Panc1 (cell line): ENCODE results near the gene TBC1D21. TPM values are rescaled to one million over a fixed set of nuclear protein-coding genes. Genes with fewer than 3 reads are reported as not detected.

Experiments
- ATAC-seq: fragments of 200-7000 bp; cut with Tn5 transposase; 2 replicates; pipeline ENCODE4 v1.9.1; 2020; ENCODE audit warnings: mild to moderate bottlenecking, moderate library complexity
- BruUV-seq: library from RNA; stranded (reverse); fragments of 400-500 nt; replicated peaks from 2 replicates; lab custom pipeline; 2021; lab: Mats Ljungman, UMichigan
- CTCF ChIA-PET: fragments of 300-600 bp; sonication (Branson Sonifier 250); formaldehyde crosslinking; loops from one replicate; lab custom pipeline; 2022; ENCODE audit warnings: antibody characterized with exemption; lab: Charles Lee
- POLR2A ChIA-PET: fragments of 300-600 bp; sonication (Branson Sonifier 250); formaldehyde crosslinking; loops from one replicate; lab custom pipeline; 2022; ENCODE audit warnings: antibody characterized with exemption; lab: Charles Lee
- DNase-seq: peaks from one replicate; pipeline ENCODE4 v3.0.0-alpha.2; 2010; ENCODE audit warnings: low read depth, low spot score
- H3K27ac ChIP-seq: 2 replicates; pipeline ENCODE4 v1.5.1; 2011; ENCODE audit warnings: mild to moderate bottlenecking, low read length, inconsistent platforms
- H3K27me3 ChIP-seq: fragments of 200-500 bp; sonication (Bioruptor generic); 2 replicates; pipeline ENCODE4 v1.6.0; 2014; ENCODE audit warnings: low read length, inconsistent platforms; ENCODE audit not compliant: control insufficient read depth, insufficient read depth
- H3K36me3 ChIP-seq: fragments of 200-500 bp; sonication (Bioruptor generic); 2 replicates; pipeline ENCODE4 v1.5.1; 2014; ENCODE audit warnings: inconsistent platforms, mild to moderate bottlenecking, low read length, moderate library complexity; ENCODE audit not compliant: control insufficient read depth, insufficient read depth
- H3K4me1 ChIP-seq: 2 replicates; pipeline ENCODE4 v1.5.1; 2011; ENCODE audit warnings: inconsistent platforms, mild to moderate bottlenecking, low read length, moderate library complexity; ENCODE audit not compliant: control insufficient read depth, insufficient read depth
- H3K4me3 ChIP-seq, 2 experiments: 2 replicates each; pipeline ENCODE4 v1.5.1; 2011 to 2012; ENCODE audit warnings: low read depth in 2 of 2, low read length in 2 of 2, mild to moderate bottlenecking in 2 of 2, inconsistent platforms in 1 of 2, moderate library complexity in 1 of 2
- H3K9me3 ChIP-seq: fragments of 200-500 bp; sonication (Bioruptor generic); 2 replicates; pipeline ENCODE4 v1.5.1; 2014; ENCODE audit warnings: low read depth, mild to moderate bottlenecking, inconsistent platforms, low read length, moderate library complexity; ENCODE audit not compliant: control insufficient read depth, insufficient read depth
- CTCF ChIP-seq: fragments of 450-650 bp; IDR thresholded peaks from 2 replicates; pipeline ENCODE4 v1.5.1; 2017; ENCODE audit warnings: mild to moderate bottlenecking
- POLR2AphosphoS5 ChIP-seq: IDR thresholded peaks from 2 replicates; pipeline ENCODE4 v1.6.1; 2012; ENCODE audit warnings: mild to moderate bottlenecking, low read depth, low read length, moderate library complexity
- REST ChIP-seq, 2 experiments: IDR thresholded peaks; 2 replicates each; pipeline ENCODE4 v1.6.1; 2011 to 2012; ENCODE audit warnings: low read depth in 2 of 2, control low read depth in 1 of 2, low read length in 1 of 2, mild to moderate bottlenecking in 1 of 2, moderate library complexity in 1 of 2; ENCODE audit not compliant: insufficient read depth in 1 of 2
- SIN3A ChIP-seq: IDR thresholded peaks from 2 replicates; pipeline ENCODE4 v1.6.1; 2012; ENCODE audit warnings: low read depth, mild to moderate bottlenecking, low read length, moderate library complexity, borderline replicate concordance; ENCODE audit not compliant: insufficient read depth
- TCF7L2 ChIP-seq: IDR thresholded peaks from 2 replicates; pipeline ENCODE4 v1.6.1; 2011; ENCODE audit warnings: mild to moderate bottlenecking, low read depth, low read length, inconsistent platforms
- in situ Hi-C: cut with HindIII; loops from 2 replicates; pipeline ENCODE4 v1.10.0; 2016; ENCODE audit warnings: low sequenced_read_pairs, low pct_unique_long_range_greater_than_20kb
- intact Hi-C: fragments of 100-400 bp; cut with micrococcal nuclease; formaldehyde crosslinking; loops from one replicate; pipeline ENCODE4 v1.10.0; 2022; ENCODE audit not compliant: unreplicated experiment
- total RNA-seq: library from RNA; stranded (reverse); gene quantifications from one replicate; pipeline ENCODE4 v1.2.1, GENCODE V29; 2021; ENCODE audit not compliant: unreplicated experiment

The TBC1D21 gene
- total RNA-seq, 1 experiment from 2014 or later: not detected

GRCh38 chr15:73935547-73935946 is 62.2 kb downstream of the TBC1D21 start:
- Histone ChIP-seq H3K27ac (no peak overlapping the region), H3K9me3 (no peaks in the 10 kb centered on the region), H3K4me3 (no peak overlapping the region), H3K27me3 (no peaks in the 10 kb centered on the region), H3K36me3 (no peaks in the 10 kb centered on the region), H3K4me1 (no peaks in the 10 kb centered on the region)
- CTCF ChIA-PET: interaction anchor here (0.5 to 1.3 kb wide), 3 partner anchors 16 to 618 kb away, joined by 3 to 12 read pairs (median 5); no protein-coding TSS in a partner anchor
- ATAC-seq (no peak), DNase-seq (no peak)
- POLR2A ChIA-PET: no interaction called here
- no TSS peak for BruUV-seq
- intact Hi-C loops (no loop called here), in situ Hi-C loops (no loop called here)
- TF ChIP-seq CTCF (no peak), SIN3A (no peak), REST (IDR thresholded peaks at IDR 0.05; ENCODE audit: insufficient read depth in 1 of 2, low read depth in 2 of 2, low read length in 1 of 2) (no peak), TCF7L2 (no peak), POLR2AphosphoS5 (no peak)

GRCh38 chr15:73936181-73936580 is 62.8 kb downstream of the TBC1D21 start:
- BruUV-seq: no TSS peak
- intact Hi-C loops (no loop called here), in situ Hi-C loops (no loop called here)
- no peak for ATAC-seq
- H3K27ac ChIP-seq: no peak overlapping the region
- TF ChIP-seq SIN3A (no peak), POLR2AphosphoS5 (no peak), TCF7L2 (no peak), CTCF (no peak), REST (IDR thresholded peaks at IDR 0.05; ENCODE audit: insufficient read depth in 1 of 2, low read depth in 2 of 2, low read length in 1 of 2) (no peak)
- H3K4me1 ChIP-seq: no peaks in the 10 kb centered on the region
- no peaks in the 10 kb centered on the region for H3K9me3 ChIP-seq
- no peak for DNase-seq
- H3K27me3 ChIP-seq: no peaks in the 10 kb centered on the region
- ChIA-PET POLR2A (no interaction called here), CTCF (interaction anchor here (0.7 to 1.3 kb wide), 2 partner anchors 15 to 618 kb away, joined by 5 to 12 read pairs; no protein-coding TSS in a partner anchor)
- no peaks in the 10 kb centered on the region for H3K36me3 ChIP-seq
- no peak overlapping the region for H3K4me3 ChIP-seq
